HUES6 (cell line): ENCODE results near the gene LRG1.

Source experiments
- H3K27ac ChIP-seq: 2 replicates; pipeline ENCODE4 v1.7.0; 2013; ENCODE audit warnings: low read depth, mild to moderate bottlenecking, low read length, inconsistent platforms
- H3K27me3 ChIP-seq: 2 replicates; pipeline ENCODE4 v1.6.1; 2013; ENCODE audit warnings: low read length; ENCODE audit not compliant: control insufficient read depth, insufficient read depth
- H3K36me3 ChIP-seq: 2 replicates; pipeline ENCODE4 v1.6.1; 2013; ENCODE audit warnings: low read length; ENCODE audit not compliant: control insufficient read depth, insufficient read depth
- H3K4me1 ChIP-seq: 2 replicates; pipeline ENCODE4 v1.6.1; 2013; ENCODE audit warnings: low read length; ENCODE audit not compliant: control insufficient read depth, insufficient read depth
- H3K4me3 ChIP-seq: 2 replicates; pipeline ENCODE4 v1.5.1; 2013; ENCODE audit warnings: low read depth, low read length
- H3K9ac ChIP-seq: one replicate; pipeline ENCODE4 v1.6.1; 2013; ENCODE audit warnings: mild to moderate bottlenecking, low read length
- H3K9me3 ChIP-seq: 2 replicates; pipeline ENCODE4 v1.6.1; 2013; ENCODE audit warnings: low read depth, low read length; ENCODE audit not compliant: control insufficient read depth, insufficient read depth

LRG1 gene

GRCh38 chr19:4524808-4525562 lies 14.9 kb downstream of the LRG1 start:
- no peaks in the 10 kb centered on the region for H3K36me3 ChIP-seq
- no peak overlapping the region for H3K27ac ChIP-seq
- H3K4me1 ChIP-seq = no peaks in the 10 kb centered on the region
- H3K4me3 ChIP-seq = no peak overlapping the region
- H3K27me3 ChIP-seq = peaks cover 16% of the 10 kb centered on the region
- H3K9ac ChIP-seq = no peak overlapping the region
- no peaks in the 10 kb centered on the region for H3K9me3 ChIP-seq

GRCh38 chr19:4523306-4524110 lies 16.3 kb downstream of the LRG1 start:
- Histone ChIP-seq H3K9ac (no peak overlapping the region), H3K4me3 (no peak overlapping the region), H3K36me3 (no peaks in the 10 kb centered on the region), H3K4me1 (peaks cover 3% of the 10 kb centered on the region; the same call in 1 of the 2 replicates), H3K27ac (no peak overlapping the region), H3K27me3 (peaks cover 19% of the 10 kb centered on the region), H3K9me3 (no peaks in the 10 kb centered on the region)

- H3K27me3 ChIP-seq = peaks cover 19% of the 10 kb centered on the region
Measured at GRCh38 chr19:4522291-4523002, 17.4 kb downstream of the LRG1 start.

GRCh38 chr19:4521888-4522242 lies 18.0 kb downstream of the LRG1 start:
- Histone ChIP-seq H3K9ac (no peak overlapping the region), H3K9me3 (no peaks in the 10 kb centered on the region), H3K27me3 (peaks cover 23% of the 10 kb centered on the region), H3K4me1 (peaks cover 4% of the 10 kb centered on the region; the same call in 1 of the 2 replicates), H3K27ac (no peak overlapping the region), H3K36me3 (no peaks in the 10 kb centered on the region), H3K4me3 (no peak overlapping the region)

More at GRCh38 chr19:4522291-4523002, 17.4 kb downstream of the LRG1 start:
- no peak overlapping the region for H3K4me3 ChIP-seq
- no peaks in the 10 kb centered on the region for H3K36me3 ChIP-seq
- no peaks in the 10 kb centered on the region for H3K9me3 ChIP-seq
- H3K9ac ChIP-seq = no peak overlapping the region
- H3K27ac ChIP-seq = no peak overlapping the region
- H3K4me1 ChIP-seq = peaks cover 4% of the 10 kb centered on the region; the same call in 1 of the 2 replicates

GRCh38 chr19:4521170-4521887 lies 18.5 kb downstream of the LRG1 start:
- no peaks in the 10 kb centered on the region for H3K36me3 ChIP-seq
- H3K4me1 ChIP-seq = peaks cover 7% of the 10 kb centered on the region; the same call in 1 of the 2 replicates
- peaks cover 25% of the 10 kb centered on the region for H3K27me3 ChIP-seq
- H3K9me3 ChIP-seq = no peaks in the 10 kb centered on the region
- no peak overlapping the region for H3K9ac ChIP-seq
- no peak overlapping the region for H3K4me3 ChIP-seq
- no peak overlapping the region for H3K27ac ChIP-seq

GRCh38 chr19:4519521-4520277 lies 20.1 kb downstream of the LRG1 start:
- H3K9me3 ChIP-seq = no peaks in the 10 kb centered on the region
- peaks cover 7% of the 10 kb centered on the region; the same call in 1 of the 2 replicates for H3K4me1 ChIP-seq
- no peak overlapping the region for H3K9ac ChIP-seq
- no peaks in the 10 kb centered on the region for H3K36me3 ChIP-seq
- no peak overlapping the region for H3K4me3 ChIP-seq
- no peak overlapping the region for H3K27ac ChIP-seq
- peaks cover 32% of the 10 kb centered on the region for H3K27me3 ChIP-seq

GRCh38 chr19:4519172-4519496 lies 20.7 kb downstream of the LRG1 start:
- Histone ChIP-seq H3K9ac (no peak overlapping the region), H3K4me3 (no peak overlapping the region), H3K9me3 (no peaks in the 10 kb centered on the region), H3K27ac (no peak overlapping the region), H3K27me3 (peaks cover 33% of the 10 kb centered on the region), H3K36me3 (no peaks in the 10 kb centered on the region), H3K4me1 (peaks cover 7% of the 10 kb centered on the region; the same call in 1 of the 2 replicates)

GRCh38 chr19:4518345-4519171 lies 21.3 kb downstream of the LRG1 start, which contains the start of gene PLIN4:
TSS of gene PLIN4 (minus strand) at chr19:4518486. CDS start at chr19:4518272, 214 bp downstream.
- H3K36me3 ChIP-seq = no peaks in the 10 kb centered on the region
- H3K4me3 ChIP-seq = no peak within 1 kb of the TSS
- H3K27me3 ChIP-seq = peaks cover 39% of the 10 kb centered on the region
- no peak within 1 kb of the TSS for H3K9ac ChIP-seq
- H3K9me3 ChIP-seq = no peaks in the 10 kb centered on the region
- no peak within 1 kb of the TSS for H3K27ac ChIP-seq
- H3K4me1 ChIP-seq = peaks cover 7% of the 10 kb centered on the region; the same call in 1 of the 2 replicates

GRCh38 chr19:4517451-4518057 lies 22.3 kb downstream of the LRG1 start:
- H3K27ac ChIP-seq = no peak overlapping the region
- H3K9me3 ChIP-seq = no peaks in the 10 kb centered on the region
- no peak overlapping the region for H3K4me3 ChIP-seq
- no peak overlapping the region for H3K9ac ChIP-seq
- H3K27me3 ChIP-seq = peaks cover 47% of the 10 kb centered on the region
- H3K4me1 ChIP-seq = peaks cover 7% of the 10 kb centered on the region; the same call in 1 of the 2 replicates
- no peaks in the 10 kb centered on the region for H3K36me3 ChIP-seq
